Natural killer cell treated with Interleukin-12 subunit alpha and Interleukin-12 subunit beta and Interleukin-15 and Interleukin-18, amount 100 ng/mL, for 72 hours (primary cell): ENCODE data around the gene MEGF6. TPM values are rescaled to one million over a fixed set of nuclear protein-coding genes. Genes with fewer than 3 reads are reported as not detected.

Source experiments
- ATAC-seq, 2 donors: fragments of 150-1000 bp; cut with Tn5 transposase in 1 of 2; sonication (Bioruptor Pico), chemical (Tn5 transposase) in 1 of 2; 2 replicates each; pipeline ENCODE4 v1.10.0; 2021
- DNase-seq: peaks from one replicate; pipeline ENCODE4 v3.0.0; 2022; ENCODE audit warnings: low spot score
- H3K27ac Mint-ChIP-seq, 2 donors: 1 replicate in 1 of 2; 2 replicates in 1 of 2; pipeline ENCODE4 v1.8.0; 2022; ENCODE audit warnings: mixed read lengths in 2 of 2, mild to moderate bottlenecking in 1 of 2, moderate library complexity in 1 of 2
- H3K27me3 Mint-ChIP-seq, 2 donors: 1 replicate in 1 of 2; 2 replicates in 1 of 2; pipeline ENCODE4 v1.8.0; 2022; ENCODE audit warnings: mixed read lengths in 2 of 2
- H3K36me3 Mint-ChIP-seq: one replicate; pipeline ENCODE4 v1.8.0; 2022; ENCODE audit warnings: mixed read lengths
- H3K4me1 Mint-ChIP-seq, 2 donors: 1 replicate in 1 of 2; 2 replicates in 1 of 2; pipeline ENCODE4 v1.8.0; 2022; ENCODE audit warnings: low read depth in 2 of 2, mixed read lengths in 2 of 2, mild to moderate bottlenecking in 1 of 2
- H3K4me3 Mint-ChIP-seq: one replicate; pipeline ENCODE4 v1.8.0; 2022; ENCODE audit warnings: mixed read lengths
- H3K9me3 Mint-ChIP-seq: 2 replicates; pipeline ENCODE4 v1.8.0; 2022; ENCODE audit warnings: mixed read lengths
- total RNA-seq, 2 donors: library from RNA; stranded (reverse); gene quantifications; one replicate each; pipeline ENCODE4 v1.2.3, GENCODE V29; 2022

MEGF6 gene
- total RNA-seq, 2 donors from 2014 or later, result 0.36 to 1.6 TPM

DNA sequence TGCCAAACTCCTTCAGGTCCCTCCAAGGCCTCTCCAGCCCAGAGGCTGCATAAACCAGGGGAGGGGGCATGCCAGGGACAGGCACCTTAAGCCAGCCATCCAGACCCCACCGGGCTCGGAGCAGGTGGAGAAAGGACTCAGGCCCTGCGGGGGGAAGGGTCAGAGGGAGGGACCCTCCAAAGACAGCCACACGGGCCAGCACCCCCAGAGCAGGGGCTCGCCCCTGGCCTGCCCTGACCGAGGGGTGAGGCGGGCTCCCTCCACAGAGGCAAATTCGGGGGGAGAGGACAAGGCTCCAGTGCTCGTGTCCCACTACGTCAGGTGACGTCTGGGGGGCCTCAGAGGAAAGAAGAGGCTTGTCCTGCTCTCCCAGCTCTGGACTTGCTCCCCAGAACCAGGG, 8.2 kb downstream of the MEGF6 start:
- no peaks in the 10 kb centered on the region for H3K36me3 Mint-ChIP-seq
- H3K4me1 Mint-ChIP-seq, result peaks cover 1 to 7% of the 10 kb centered on the region in 2 donors
- H3K9me3 Mint-ChIP-seq, result no peaks in the 10 kb centered on the region
- DNase-seq, result no peak
- H3K27me3 Mint-ChIP-seq, result no peaks in the 10 kb centered on the region
- H3K27ac Mint-ChIP-seq, result no peak overlapping the region
- no peak for ATAC-seq
- no peak overlapping the region for H3K4me3 Mint-ChIP-seq

DNA sequence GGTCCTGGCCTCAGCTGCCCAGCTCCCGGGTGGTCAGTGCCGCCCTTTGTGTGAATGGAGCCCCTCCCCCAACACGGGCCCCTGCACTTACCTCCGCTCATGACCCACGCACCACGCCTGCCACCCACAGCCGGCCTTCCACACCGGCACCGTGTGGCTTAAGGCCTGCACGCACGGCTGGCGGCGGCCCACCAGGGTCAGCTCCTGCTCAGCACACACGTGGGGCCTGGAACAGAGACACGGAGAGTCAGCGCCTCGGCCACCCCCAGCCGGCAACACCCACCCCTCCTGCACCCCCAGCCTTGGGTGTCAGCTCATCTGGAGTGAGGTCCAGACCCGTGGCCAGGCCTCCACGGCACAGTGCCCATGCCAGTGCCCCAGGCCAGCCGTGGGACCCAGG, 8.9 kb downstream of the MEGF6 start:
- Mint-ChIP-seq H3K4me3 (no peak overlapping the region), H3K9me3 (no peaks in the 10 kb centered on the region), H3K4me1 (peaks cover 9 to 15% of the 10 kb centered on the region in 2 donors), H3K27ac (no peak overlapping the region), H3K27me3 (no peaks in the 10 kb centered on the region), H3K36me3 (no peaks in the 10 kb centered on the region)
- ATAC-seq (no peak), DNase-seq (no peak)

- Mint-ChIP-seq H3K4me3 (no peak overlapping the region), H3K4me1 (peaks cover 13 to 18% of the 10 kb centered on the region in 2 donors), H3K9me3 (no peaks in the 10 kb centered on the region), H3K27me3 (no peaks in the 10 kb centered on the region), H3K27ac (no peak overlapping the region), H3K36me3 (no peaks in the 10 kb centered on the region)
- DNase-seq (no peak), ATAC-seq (no peak)
Observed at GRCh38 chr1:3601743-3602142, 9.6 kb downstream of the MEGF6 start.

DNA sequence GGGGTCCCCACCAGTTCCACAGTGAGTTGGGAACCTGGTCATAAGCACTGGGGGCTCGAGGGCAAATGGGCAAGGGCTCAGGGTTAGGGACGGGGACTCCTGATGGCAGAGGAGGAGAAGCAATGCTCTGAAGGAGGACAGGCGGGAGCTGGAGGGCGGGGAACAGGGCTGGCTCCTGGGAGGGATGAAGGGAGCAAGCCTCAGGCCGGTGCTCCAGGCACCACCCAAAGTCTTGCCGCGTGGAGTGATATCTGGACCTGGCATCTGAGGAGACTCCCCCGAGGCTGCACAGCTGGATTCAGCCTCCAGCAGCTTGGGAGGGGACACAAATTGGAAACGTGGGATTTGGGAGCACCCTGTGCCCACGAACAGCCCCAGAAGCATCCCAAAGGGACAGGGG, 11.0 kb downstream of the MEGF6 start:
- no peaks in the 10 kb centered on the region for H3K36me3 Mint-ChIP-seq
- DNase-seq, result no peak
- H3K27me3 Mint-ChIP-seq, result no peaks in the 10 kb centered on the region
- H3K4me1 Mint-ChIP-seq, result peaks cover 13 to 18% of the 10 kb centered on the region in 2 donors
- no peak overlapping the region for H3K27ac Mint-ChIP-seq
- no peak overlapping the region for H3K4me3 Mint-ChIP-seq
- ATAC-seq, result no peak
- no peaks in the 10 kb centered on the region for H3K9me3 Mint-ChIP-seq

- no peak for DNase-seq
- H3K36me3 Mint-ChIP-seq, result no peaks in the 10 kb centered on the region
- H3K27ac Mint-ChIP-seq, result no peak overlapping the region
- ATAC-seq, result no peak
- H3K9me3 Mint-ChIP-seq, result no peaks in the 10 kb centered on the region
- peaks cover 13 to 18% of the 10 kb centered on the region in 2 donors for H3K4me1 Mint-ChIP-seq
- no peak overlapping the region for H3K4me3 Mint-ChIP-seq
- H3K27me3 Mint-ChIP-seq, result no peaks in the 10 kb centered on the region
Observed at GRCh38 chr1:3599816-3600215, 11.5 kb downstream of the MEGF6 start.

DNA sequence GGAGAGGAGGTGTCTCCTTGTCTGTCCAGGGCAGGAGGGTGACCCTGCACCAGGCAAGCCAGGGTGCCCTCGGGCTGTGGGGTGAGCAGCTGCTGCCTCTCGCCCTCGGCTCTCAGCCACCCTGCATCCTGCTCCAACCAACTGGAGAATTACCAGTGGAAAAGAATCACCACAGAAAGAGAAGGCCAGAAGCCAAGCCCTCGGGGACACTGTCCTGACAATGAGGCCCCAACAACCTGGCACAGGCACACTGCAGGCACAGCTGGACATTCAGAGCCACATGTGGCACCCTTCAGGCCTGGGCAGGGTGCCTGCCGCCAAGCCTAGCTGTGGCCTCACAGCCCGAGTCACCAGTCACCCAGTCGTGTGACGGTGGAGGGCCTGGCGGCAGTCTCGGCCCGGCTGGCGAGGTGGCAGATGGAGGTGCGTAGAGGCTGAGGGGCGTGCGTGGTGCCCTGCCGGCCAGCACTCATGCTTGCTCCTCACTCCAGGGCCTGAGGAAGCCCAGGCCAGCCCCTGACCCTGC, 12.0 kb downstream of the MEGF6 start:
- ATAC-seq (no peak), DNase-seq (no peak)
- Mint-ChIP-seq H3K4me1 (peaks cover 13 to 18% of the 10 kb centered on the region in 2 donors), H3K4me3 (no peak overlapping the region), H3K36me3 (no peaks in the 10 kb centered on the region), H3K9me3 (no peaks in the 10 kb centered on the region), H3K27me3 (no peaks in the 10 kb centered on the region), H3K27ac (no peak overlapping the region)

GRCh38 chr1:3598522-3599285, 12.6 kb downstream of the MEGF6 start:
- peak overlapping the region; percentile 70 for H3K4me3 Mint-ChIP-seq
- DNase-seq (no peak), ATAC-seq (no peak)
- no peaks in the 10 kb centered on the region for H3K9me3 Mint-ChIP-seq
- no peaks in the 10 kb centered on the region for H3K36me3 Mint-ChIP-seq
- no peak overlapping the region for H3K27ac Mint-ChIP-seq
- no peaks in the 10 kb centered on the region for H3K27me3 Mint-ChIP-seq
- H3K4me1 Mint-ChIP-seq, result peaks cover 13 to 18% of the 10 kb centered on the region in 2 donors

- H3K27me3 Mint-ChIP-seq, result no peaks in the 10 kb centered on the region
- ATAC-seq, result no peak
- H3K4me3 Mint-ChIP-seq, result peak overlapping the region; percentile 70
- peaks cover 13 to 18% of the 10 kb centered on the region in 2 donors for H3K4me1 Mint-ChIP-seq
- H3K9me3 Mint-ChIP-seq, result no peaks in the 10 kb centered on the region
- no peaks in the 10 kb centered on the region for H3K36me3 Mint-ChIP-seq
- no peak for DNase-seq
- peak overlapping the region in 1 of 2 donors; percentile 57 for H3K27ac Mint-ChIP-seq
Observed at GRCh38 chr1:3598051-3598491, 13.2 kb downstream of the MEGF6 start.

- DNase-seq (no peak), ATAC-seq (no peak)
- H3K4me1 Mint-ChIP-seq, result peaks cover 13 to 18% of the 10 kb centered on the region in 2 donors
- H3K36me3 Mint-ChIP-seq, result no peaks in the 10 kb centered on the region
- peak overlapping the region in 1 of 2 donors; percentile 57 for H3K27ac Mint-ChIP-seq
- H3K9me3 Mint-ChIP-seq, result no peaks in the 10 kb centered on the region
- peak overlapping the region; percentile 70 for H3K4me3 Mint-ChIP-seq
- H3K27me3 Mint-ChIP-seq, result no peaks in the 10 kb centered on the region
Observed at GRCh38 chr1:3597599-3597964, 13.7 kb downstream of the MEGF6 start.

DNA sequence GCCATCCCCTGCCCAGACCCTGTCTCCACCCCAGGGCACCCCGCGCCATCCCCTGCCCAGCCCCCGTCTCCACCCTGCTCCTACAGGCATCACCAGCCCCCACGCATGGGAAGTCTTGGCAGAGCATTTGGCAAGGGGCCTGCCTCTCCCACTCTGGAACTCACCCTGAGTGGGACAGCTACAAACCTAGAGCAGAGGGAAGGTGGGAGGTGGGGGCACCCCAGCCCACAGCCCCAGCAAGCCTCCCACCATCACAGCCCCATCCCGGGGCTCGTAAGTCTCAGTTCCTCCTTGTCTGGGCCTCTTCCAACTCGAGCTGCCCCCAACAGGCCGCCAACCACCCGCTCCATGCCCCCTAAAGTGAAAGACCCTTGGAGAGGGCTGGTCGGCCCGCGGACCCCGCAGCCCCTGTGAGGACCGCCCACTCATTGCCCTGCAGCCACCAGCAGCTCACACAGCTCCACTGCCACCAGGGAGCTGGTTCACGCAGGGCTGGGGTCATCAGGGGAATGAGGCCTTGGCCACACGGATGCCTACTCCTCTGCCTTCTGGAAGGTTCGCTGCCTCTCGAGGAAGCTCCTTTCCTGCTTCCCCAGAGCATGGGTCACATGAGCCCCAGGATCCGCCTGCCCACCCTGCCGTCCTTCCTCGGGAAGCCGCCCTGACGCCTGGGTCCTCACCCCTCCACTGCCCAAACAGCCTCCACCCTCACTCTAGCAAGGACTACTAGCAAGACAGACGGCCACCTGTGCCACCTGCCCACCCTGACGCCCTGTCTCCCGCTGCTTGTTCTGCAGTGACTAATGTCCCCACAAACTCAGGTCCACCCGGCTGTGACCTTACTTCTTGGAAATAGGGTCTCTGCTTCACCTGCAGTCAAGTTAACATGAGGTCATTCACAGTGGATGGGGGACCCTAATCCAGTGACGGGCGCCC, 14.4 kb downstream of the MEGF6 start:
- ATAC-seq (no peak), DNase-seq (no peak)
- Mint-ChIP-seq H3K4me1 (peaks cover 13 to 18% of the 10 kb centered on the region in 2 donors), H3K27me3 (no peaks in the 10 kb centered on the region), H3K4me3 (peak overlapping the region; percentile 70), H3K36me3 (no peaks in the 10 kb centered on the region), H3K9me3 (no peaks in the 10 kb centered on the region), H3K27ac (no peak overlapping the region)

- no peak for DNase-seq
- no peak for ATAC-seq
- Mint-ChIP-seq H3K36me3 (no peaks in the 10 kb centered on the region), H3K27ac (no peak overlapping the region), H3K4me1 (peaks cover 13 to 18% of the 10 kb centered on the region in 2 donors), H3K27me3 (no peaks in the 10 kb centered on the region), H3K4me3 (no peak overlapping the region), H3K9me3 (no peaks in the 10 kb centered on the region)
Observed at GRCh38 chr1:3595949-3596348, 15.4 kb downstream of the MEGF6 start.

GRCh38 chr1:3594706-3595377, 16.5 kb downstream of the MEGF6 start:
- Mint-ChIP-seq H3K36me3 (no peaks in the 10 kb centered on the region), H3K27ac (no peak overlapping the region), H3K27me3 (no peaks in the 10 kb centered on the region), H3K4me1 (peaks cover 13 to 18% of the 10 kb centered on the region in 2 donors), H3K4me3 (no peak overlapping the region), H3K9me3 (no peaks in the 10 kb centered on the region)
- DNase-seq (no peak), ATAC-seq (no peak)

GRCh38 chr1:3593745-3594144, 17.6 kb downstream of the MEGF6 start:
- no peak overlapping the region for H3K27ac Mint-ChIP-seq
- peaks cover 13% of the 10 kb centered on the region in 2 donors for H3K4me1 Mint-ChIP-seq
- no peak overlapping the region for H3K4me3 Mint-ChIP-seq
- DNase-seq, result no peak
- no peak for ATAC-seq
- H3K27me3 Mint-ChIP-seq, result no peaks in the 10 kb centered on the region
- no peaks in the 10 kb centered on the region for H3K9me3 Mint-ChIP-seq
- no peaks in the 10 kb centered on the region for H3K36me3 Mint-ChIP-seq
